ENCODE results near the gene JAGN1.
A peak's percentile ranks its signal among the peaks of the same experiment; 100 is the strongest.
"Not testable (repeated sequence)": the region's sequence is repeated elsewhere in the genome, so short reads cannot be mapped to it uniquely, and the experiment has no call there.

Gene JAGN1

DNA sequence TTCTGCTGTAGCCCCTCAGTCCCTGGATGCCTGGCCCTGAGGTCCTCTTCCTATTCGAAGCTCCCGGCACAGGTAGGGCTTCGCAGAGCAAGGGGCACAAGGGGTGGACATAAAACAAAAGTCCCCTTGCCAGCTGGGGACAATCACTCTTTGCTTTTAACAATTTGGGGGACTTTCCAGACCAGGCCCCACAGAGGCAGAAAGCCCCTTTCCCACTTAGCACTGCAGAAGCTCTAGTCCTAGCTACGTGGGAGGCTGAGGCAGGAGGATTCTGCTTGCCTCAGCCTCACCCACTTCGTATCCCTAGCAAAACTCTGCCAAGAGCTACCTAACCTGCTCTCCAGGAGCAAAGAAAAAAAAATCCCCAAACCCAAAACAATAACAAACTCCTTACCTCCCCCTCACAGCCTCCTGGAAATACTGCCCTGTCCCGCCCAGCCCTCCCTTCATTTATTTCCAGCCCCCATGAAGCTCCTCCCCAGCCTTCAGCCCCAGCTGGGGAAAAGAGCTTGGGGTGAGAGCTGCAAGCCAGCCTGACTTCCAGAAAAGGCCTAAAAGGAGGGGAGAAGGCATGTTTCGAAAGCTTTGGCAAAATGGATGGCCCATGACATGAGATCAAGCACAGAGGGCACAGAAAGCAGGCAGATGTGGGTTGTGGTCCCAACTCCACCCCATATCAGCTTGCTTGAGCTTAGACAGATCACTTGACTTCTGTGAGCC, 10.4 kb upstream of the JAGN1 start, which contains the start of gene CIDEC:
TSS of gene CIDEC (minus strand) at position 424 of the 720 bp plus-strand sequence. CDS start 1,767 bp downstream, outside the sequence.
- DNase-seq: no peak
- TF ChIP-seq POLR2A (IDR thresholded peaks at IDR 0.05; ENCODE audit: low read length): no peak
- no peak for TF ChIP-seq GATA1 (IDR thresholded peaks at IDR 0.05; ENCODE audit: low read depth, low read length)

DNA sequence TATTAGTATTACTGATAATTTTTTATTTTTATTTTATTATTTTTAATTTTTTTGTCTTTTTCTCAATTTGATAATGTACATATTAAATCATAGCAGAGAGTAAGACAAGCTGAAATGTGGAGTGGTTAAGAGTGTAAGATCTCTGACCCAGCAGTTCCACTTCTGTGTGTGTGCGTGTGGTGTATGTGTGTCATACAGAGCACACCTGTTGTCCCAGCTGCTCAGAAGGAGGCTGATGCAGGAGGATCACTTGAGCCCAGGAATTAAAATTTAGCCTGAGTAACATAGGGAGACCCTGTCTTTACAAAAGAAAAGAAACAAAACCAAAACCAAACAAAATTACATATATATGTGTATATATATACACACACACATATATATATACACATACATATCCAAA, 9.0 kb upstream of the JAGN1 start:
- TF ChIP-seq POLR2A (IDR thresholded peaks at IDR 0.05; ENCODE audit: low read length) (no peak), GATA1 (IDR thresholded peaks at IDR 0.05; ENCODE audit: low read depth, low read length) (no peak)
- no peak for DNase-seq

DNA sequence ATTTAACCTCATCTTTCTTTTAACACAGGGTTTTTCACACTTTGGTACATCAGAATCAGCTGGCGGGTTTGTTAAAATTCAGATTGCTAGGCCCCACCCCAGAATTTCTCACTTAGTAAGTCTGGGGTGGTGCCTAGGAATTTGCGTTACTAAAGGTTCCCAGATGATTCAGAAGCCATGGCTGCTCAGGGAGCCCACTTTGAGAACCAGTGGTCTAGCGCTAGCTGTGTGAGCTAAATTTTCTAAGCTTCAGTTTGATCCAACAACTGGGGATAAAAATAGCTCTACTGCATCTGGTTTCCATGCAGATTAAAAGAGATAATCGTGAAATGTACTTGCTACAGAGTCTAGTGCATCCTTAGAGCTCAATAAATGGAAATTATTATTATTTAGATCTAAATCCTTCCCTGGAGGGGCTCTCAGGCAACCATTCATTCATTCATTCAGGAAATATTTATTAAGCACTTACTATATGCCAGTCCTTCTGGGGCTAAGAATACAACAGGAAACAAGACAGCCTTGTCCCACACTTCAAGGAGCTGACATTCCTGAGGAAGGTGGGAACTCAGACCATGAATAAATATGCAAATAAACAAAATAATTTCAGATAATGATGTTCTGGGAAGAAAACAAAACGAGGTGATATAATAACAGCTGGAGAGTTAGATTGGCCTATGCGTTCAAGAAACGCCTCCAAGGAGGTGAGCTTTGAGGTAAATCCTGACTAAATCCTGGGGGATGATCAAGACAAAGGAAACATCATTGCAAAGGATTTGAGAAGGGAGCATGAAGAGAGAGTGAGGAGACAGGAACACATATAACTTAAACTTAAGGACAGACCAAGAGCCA, 6.5 kb upstream of the JAGN1 start:
- TF ChIP-seq POLR2A (IDR thresholded peaks at IDR 0.05; ENCODE audit: low read length): no peak
- TF ChIP-seq GATA1 (IDR thresholded peaks at IDR 0.05; ENCODE audit: low read depth, low read length): no peak
- no peak for DNase-seq

DNA sequence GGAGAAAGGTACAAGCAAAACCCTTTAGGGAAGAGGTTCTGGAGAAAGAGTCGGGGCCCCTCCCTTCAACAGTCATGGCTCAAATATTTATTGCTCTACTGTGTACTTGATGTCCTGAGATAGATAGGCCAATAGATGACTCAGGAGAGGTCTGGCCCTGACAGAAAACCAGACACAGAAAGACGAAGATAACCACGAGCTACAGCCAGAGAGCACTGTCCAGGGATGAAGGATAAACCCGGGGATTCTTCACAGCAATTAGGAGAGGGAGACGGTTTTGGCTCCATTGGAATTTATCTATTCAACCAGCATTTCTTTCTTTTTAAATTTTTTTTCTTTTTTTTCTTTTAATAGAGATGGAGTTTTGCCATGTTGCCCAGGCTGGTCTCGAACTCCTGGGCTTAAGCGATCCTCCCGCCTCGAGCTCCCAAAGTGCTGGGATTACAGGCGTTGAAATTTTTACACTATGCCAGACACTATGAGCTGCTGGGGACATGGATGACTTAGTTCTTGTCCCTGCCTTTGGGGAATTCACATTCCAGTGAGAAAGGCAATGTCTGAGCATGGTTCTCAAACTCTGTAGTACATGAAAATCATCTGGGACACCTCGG, 5.8 kb upstream of the JAGN1 start:
- TF ChIP-seq POLR2A (IDR thresholded peaks at IDR 0.05; ENCODE audit: low read length): no peak
- no peak for TF ChIP-seq GATA1 (IDR thresholded peaks at IDR 0.05; ENCODE audit: low read depth, low read length)
- DNase-seq: peak; percentile 56 to 66

DNA sequence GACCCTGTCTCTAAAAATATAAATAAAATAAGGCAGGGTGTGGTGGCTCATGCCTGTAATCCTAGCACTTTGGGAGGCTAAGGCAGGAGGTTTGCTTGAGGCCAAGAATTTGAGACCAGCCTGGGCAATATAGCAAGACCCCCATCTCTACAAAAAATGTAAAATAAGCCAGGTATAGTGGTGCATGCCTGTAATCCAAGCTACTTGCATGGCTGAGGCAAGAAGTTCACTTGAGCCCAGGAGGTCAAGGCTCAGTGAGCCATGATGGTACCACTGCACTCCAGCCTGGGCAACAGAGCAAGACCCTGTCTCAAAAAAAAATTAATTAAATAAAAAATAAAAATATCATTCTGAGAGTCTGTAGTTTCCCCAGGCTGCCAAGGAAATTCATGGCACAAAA, 4.1 kb upstream of the JAGN1 start:
- TF ChIP-seq POLR2A (IDR thresholded peaks at IDR 0.05; ENCODE audit: low read length) (no peak), GATA1 (IDR thresholded peaks at IDR 0.05; ENCODE audit: low read depth, low read length) (no peak)
- DNase-seq: no peak

DNA sequence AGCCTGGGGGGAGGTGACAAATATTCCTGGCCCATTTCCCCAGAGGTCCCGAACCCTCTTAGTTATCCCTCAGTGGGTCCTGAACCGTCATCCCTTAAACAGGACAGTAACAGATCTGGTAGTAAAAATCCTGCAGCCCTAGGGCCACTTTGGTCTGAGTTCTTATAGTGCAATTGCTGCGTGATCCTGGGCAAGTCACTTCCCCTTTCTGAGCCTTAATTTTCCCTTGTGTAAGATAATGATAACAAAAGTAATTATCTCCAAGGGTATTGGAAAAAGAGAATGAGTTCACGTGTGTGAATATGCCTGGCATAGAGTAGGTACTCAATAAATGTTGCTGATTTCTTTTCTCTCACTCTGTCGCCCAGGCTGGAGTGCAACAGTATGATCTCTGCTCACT, 2.9 kb upstream of the JAGN1 start:
- TF ChIP-seq GATA1 (IDR thresholded peaks at IDR 0.05; ENCODE audit: low read depth, low read length) (no peak), POLR2A (IDR thresholded peaks at IDR 0.05; ENCODE audit: low read length) (no peak)
- DNase-seq: no peak

DNA sequence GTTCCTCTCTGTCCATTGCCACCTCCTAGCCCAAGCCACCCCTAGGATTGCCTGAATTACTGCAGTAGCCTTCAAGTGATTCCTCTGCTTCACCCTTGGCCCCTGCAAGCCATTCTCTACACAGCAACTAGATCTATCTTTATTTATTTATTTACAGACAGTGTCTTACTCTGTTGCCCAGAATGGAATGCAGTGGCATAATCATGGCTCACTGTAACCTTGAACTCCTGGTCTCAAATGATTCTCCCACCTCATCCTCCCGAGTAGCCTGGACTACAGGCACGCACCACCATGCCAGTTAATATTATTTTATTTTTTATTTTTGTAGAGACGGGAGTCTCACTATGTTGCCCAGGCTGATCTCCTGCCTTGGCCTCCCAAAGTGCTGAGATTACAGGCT, 1.9 kb upstream of the JAGN1 start:
- TF ChIP-seq POLR2A (IDR thresholded peaks at IDR 0.05; ENCODE audit: low read length) (no peak), GATA1 (IDR thresholded peaks at IDR 0.05; ENCODE audit: low read depth, low read length) (no peak)
- no peak for DNase-seq

DNA sequence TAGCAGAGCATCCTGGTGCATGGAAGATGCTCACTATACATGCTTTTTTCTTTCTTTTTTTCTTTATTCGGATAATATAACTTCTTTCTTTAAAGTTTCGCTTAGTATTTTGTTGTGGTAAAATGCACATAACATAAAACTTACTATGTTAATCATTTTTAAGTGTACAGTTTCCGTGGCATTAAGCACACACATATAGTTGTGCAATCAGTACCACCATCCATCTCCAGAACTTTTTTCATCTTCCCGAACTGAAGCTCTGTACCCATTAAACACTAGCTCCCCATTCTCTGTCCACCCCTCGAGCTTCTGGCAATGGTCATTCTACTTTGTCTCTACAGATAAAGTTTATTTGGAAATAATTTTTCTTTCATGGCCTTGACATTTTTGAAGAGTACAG, 1.0 kb upstream of the JAGN1 start:
- DNase-seq: no peak
- TF ChIP-seq GATA1 (IDR thresholded peaks at IDR 0.05; ENCODE audit: low read depth, low read length): no peak
- TF ChIP-seq POLR2A (IDR thresholded peaks at IDR 0.05; ENCODE audit: low read length): no peak

DNA sequence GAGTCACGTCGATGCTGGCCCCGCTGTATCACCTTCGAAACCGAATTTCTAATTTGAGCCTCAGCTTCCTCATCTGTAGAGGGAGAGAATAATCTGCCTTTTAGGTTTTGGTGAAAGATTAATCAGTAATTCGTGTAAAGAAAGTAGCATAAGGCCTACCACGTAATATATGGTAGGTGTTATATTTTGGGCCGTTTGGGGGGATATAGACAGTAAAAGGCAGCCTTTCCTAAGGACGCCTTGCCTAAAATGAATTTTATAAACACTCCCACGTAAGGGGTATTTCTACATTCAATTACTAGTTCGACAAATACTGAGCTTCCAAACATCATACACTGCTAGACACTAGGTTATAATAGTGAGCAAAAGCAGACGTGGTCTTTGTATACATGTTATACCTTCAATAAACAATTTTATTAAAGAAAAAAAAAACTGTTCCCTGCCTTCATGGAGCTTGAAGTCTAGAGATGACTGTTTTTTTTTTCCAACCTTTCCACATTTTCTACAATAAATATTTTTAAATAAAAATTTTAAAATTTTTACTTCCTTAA, 737 bp downstream of the JAGN1 start:
- DNase-seq: no peak
- TF ChIP-seq GATA1 (IDR thresholded peaks at IDR 0.05; ENCODE audit: low read depth, low read length) (no peak), POLR2A (IDR thresholded peaks at IDR 0.05; ENCODE audit: low read length) (no peak)

DNA sequence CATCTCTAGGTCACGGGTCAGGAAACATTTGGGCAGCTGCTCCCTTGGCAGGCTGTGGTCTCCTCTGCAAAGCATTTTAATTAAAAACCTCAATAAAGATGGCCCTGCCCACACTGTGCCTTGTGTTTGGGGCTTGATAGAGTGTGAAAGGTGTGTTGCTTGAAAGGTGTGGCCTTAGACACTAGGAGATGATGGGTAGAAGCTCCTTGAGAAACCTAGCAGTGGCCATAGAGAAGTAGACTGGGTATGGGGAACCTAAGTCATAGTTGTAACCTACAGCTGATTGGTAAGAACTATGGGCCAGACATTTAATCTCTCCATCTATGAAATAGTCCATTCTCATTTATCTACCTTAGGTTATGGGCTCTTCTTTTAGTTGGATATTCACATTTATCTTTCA, 3.3 kb downstream of the JAGN1 start:
- no peak for DNase-seq
- TF ChIP-seq POLR2A (IDR thresholded peaks at IDR 0.05; ENCODE audit: low read length) (no peak), GATA1 (IDR thresholded peaks at IDR 0.05; ENCODE audit: low read depth, low read length) (no peak)

DNA sequence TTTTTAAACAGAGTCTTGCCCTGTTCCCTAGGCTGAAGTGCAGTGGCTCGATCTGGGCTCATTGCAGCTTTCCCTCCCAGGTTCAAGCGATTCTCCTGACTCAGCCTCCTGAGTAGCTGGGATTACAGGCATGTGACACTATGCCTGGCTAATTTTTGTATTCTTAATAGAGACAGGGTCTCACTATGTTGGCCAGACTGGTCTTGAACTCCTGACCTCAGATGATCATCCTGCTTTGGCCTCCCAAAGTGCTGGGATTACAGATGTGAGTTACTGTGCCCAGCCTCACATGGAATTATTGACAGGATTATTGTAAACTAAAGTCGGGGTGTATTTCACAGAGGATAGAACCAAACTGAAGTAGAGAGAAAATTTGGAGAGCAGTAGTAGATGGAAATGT, 5.3 kb downstream of the JAGN1 start:
- not testable (repeated sequence) for DNase-seq

DNA sequence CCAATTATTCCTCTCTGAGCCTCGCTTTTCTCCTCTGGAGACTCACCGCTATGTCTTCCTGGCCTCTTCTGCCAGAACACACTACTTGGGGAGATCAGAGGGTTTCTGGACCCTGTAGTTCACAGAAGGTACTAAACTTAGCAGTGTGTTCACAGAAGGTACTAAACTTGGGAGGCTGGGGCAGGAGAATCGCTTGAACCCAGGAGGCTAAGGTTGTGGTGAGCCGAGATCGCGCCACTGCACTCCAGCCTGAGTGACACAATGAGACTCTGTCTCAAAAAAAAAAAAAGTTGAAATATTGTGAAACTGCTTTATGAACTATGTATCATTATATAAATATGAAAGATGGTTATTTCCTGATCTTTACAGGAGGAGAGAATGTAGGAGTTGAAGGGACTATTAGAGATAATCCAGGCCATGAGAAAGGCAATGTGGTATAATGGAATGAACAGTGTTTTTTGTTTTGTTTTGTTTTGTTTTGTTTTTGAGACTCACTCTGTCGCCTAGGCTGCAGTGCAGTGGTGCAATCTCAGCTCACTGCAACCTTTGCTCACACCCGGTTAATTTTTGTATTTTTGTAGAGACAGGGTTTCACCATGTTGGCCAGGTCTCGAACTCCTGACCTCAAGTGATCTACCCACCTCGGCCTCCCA, 6.5 kb downstream of the JAGN1 start:
- DNase-seq: not testable (repeated sequence)

DNA sequence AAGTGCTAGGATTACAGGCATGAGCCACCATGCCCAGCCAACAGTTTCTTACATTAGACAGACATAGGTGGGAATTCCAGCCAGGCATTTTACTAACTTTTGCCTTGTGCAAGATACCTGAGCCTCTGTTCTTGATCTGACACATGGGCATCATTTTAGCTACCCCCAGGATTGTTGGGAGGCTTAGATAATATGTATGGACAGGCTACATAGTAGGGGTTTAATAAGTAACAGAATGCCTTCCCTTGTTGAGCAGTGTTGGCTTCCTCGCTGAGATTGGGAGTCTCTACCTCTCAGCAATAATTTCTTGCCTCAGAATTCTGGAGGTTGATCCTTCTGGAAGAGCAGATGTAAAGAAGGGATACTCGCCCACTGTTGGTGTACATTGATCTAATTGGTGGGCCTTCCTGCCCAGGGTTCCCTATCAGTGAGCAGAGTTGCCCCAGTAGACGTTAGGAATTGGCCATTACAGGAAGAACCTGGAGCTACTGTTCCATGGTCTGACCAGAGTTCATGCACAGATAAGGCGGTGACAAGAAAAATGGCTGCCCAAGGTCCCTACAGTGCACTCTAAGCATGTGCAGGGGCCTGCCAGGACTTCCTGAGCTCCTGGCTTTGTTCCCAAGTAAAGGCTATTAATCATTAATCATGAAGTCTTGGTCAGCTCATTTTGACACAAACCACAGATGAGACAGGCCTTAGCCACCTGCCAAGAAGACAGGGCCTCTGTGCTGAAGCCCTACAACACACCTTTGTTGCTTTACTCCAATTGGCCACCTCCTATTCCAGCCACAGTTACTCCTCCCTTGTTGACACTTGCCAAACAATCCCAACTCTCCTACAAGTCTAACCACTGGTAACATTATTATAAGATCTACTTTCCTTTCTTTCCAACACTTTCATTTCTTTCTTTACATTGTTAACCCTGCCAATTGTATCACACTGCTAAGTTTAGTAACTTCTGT, 7.3 kb downstream of the JAGN1 start:
- peak in 1 of 2 experiments; percentile 23 for DNase-seq
- TF ChIP-seq POLR2A (IDR thresholded peaks at IDR 0.05; ENCODE audit: low read length): no peak
- TF ChIP-seq GATA1 (IDR thresholded peaks at IDR 0.05; ENCODE audit: low read depth, low read length): no peak
